Activated CD4-positive, alpha-beta T cell treated with anti-CD3 and anti-CD28 coated beads, Interleukin-2, amount 10 ng/mL, durations not matched to agents 24 days and 14 days (primary cell): ENCODE results near the gene SPATA21. TPM values are rescaled to one million over a fixed set of nuclear protein-coding genes. Genes with fewer than 3 reads are reported as not detected.
A peak's percentile ranks its signal among the peaks of the same experiment; 100 is the strongest.

Experiments
- DNase-seq: peaks from one replicate; pipeline ENCODE4 v3.0.0; 2022
- H3K27ac Mint-ChIP-seq: one replicate; pipeline ENCODE4 v1.8.0; 2022; ENCODE audit warnings: mild to moderate bottlenecking, mixed read lengths
- H3K27me3 Mint-ChIP-seq: one replicate; pipeline ENCODE4 v1.8.0; 2022; ENCODE audit warnings: mixed read lengths
- H3K36me3 Mint-ChIP-seq: one replicate; pipeline ENCODE4 v1.8.0; 2022; ENCODE audit warnings: low read depth, mild to moderate bottlenecking, mixed read lengths
- H3K4me1 Mint-ChIP-seq: one replicate; pipeline ENCODE4 v1.8.0; 2021; ENCODE audit warnings: mixed read lengths
- H3K4me3 Mint-ChIP-seq: one replicate; pipeline ENCODE4 v1.8.0; 2022; ENCODE audit warnings: mild to moderate bottlenecking, moderate library complexity, mixed read lengths
- H3K9me3 Mint-ChIP-seq: one replicate; pipeline ENCODE4 v1.8.0; 2021; ENCODE audit warnings: mixed read lengths
- intact Hi-C: fragments of 100-400 bp; cut with micrococcal nuclease; formaldehyde crosslinking; loops from one replicate; pipeline ENCODE4 v1.15.1; 2023
- total RNA-seq: library from RNA; stranded (reverse); gene quantifications from 2 replicates; pipeline ENCODE4 v1.2.3, GENCODE V29; 2022

SPATA21 gene
- total RNA-seq, 1 donor from 2014 or later: not detected

- H3K9me3 Mint-ChIP-seq: peaks cover 4% of the 10 kb centered on the region
- intact Hi-C loops: no loop called here
- H3K27me3 Mint-ChIP-seq: no peaks in the 10 kb centered on the region
- peaks cover 34% of the 10 kb centered on the region for H3K4me1 Mint-ChIP-seq
- H3K27ac Mint-ChIP-seq: no peak overlapping the region
- H3K4me3 Mint-ChIP-seq: no peak overlapping the region
- DNase-seq: no peak
- no peaks in the 10 kb centered on the region for H3K36me3 Mint-ChIP-seq
Measured at GRCh38 chr1:16422041-16422440, 15.2 kb downstream of the SPATA21 start.

- no peaks in the 10 kb centered on the region for H3K36me3 Mint-ChIP-seq
- DNase-seq: no peak
- H3K27me3 Mint-ChIP-seq: no peaks in the 10 kb centered on the region
- intact Hi-C loops: loop anchor here (1.0 to 2.0 kb wide), 2 partner anchors 19 to 54 kb away; partner anchors contain the start of genes NECAP2 and SZRD1
- H3K4me1 Mint-ChIP-seq: peaks cover 34% of the 10 kb centered on the region
- peak overlapping the region; percentile 85 for H3K27ac Mint-ChIP-seq
- H3K4me3 Mint-ChIP-seq: peak overlapping the region; percentile 68
- peaks cover 4% of the 10 kb centered on the region for H3K9me3 Mint-ChIP-seq
Measured at GRCh38 chr1:16421201-16421600, 16.0 kb downstream of the SPATA21 start.

GRCh38 chr1:16420424-16421118, 16.7 kb downstream of the SPATA21 start:
- Mint-ChIP-seq H3K27ac (peak overlapping the region; percentile 85), H3K36me3 (no peaks in the 10 kb centered on the region), H3K4me1 (peaks cover 34% of the 10 kb centered on the region), H3K9me3 (peaks cover 4% of the 10 kb centered on the region), H3K4me3 (peak overlapping the region; percentile 68), H3K27me3 (no peaks in the 10 kb centered on the region)
- DNase-seq: peak; percentile 90
- intact Hi-C loops: loop anchor here (1.0 to 2.0 kb wide), 2 partner anchors 20 to 54 kb away; partner anchors contain the start of genes NECAP2 and SZRD1

- H3K4me1 Mint-ChIP-seq: peaks cover 34% of the 10 kb centered on the region
- no peaks in the 10 kb centered on the region for H3K27me3 Mint-ChIP-seq
- H3K9me3 Mint-ChIP-seq: peaks cover 4% of the 10 kb centered on the region
- H3K36me3 Mint-ChIP-seq: no peaks in the 10 kb centered on the region
- H3K27ac Mint-ChIP-seq: peak overlapping the region; percentile 84
- H3K4me3 Mint-ChIP-seq: peak overlapping the region; percentile 17
- no peak for DNase-seq
- intact Hi-C loops: no loop called here
Measured at GRCh38 chr1:16418823-16419425, 18.3 kb downstream of the SPATA21 start.

- Mint-ChIP-seq H3K27ac (no peak overlapping the region), H3K4me1 (peaks cover 6% of the 10 kb centered on the region), H3K4me3 (no peak overlapping the region), H3K9me3 (no peaks in the 10 kb centered on the region), H3K36me3 (no peaks in the 10 kb centered on the region), H3K27me3 (peaks cover 6% of the 10 kb centered on the region)
- DNase-seq: no peak
- intact Hi-C loops: no loop called here
Measured at GRCh38 chr1:16413191-16413590, 24.0 kb downstream of the SPATA21 start.

- H3K4me1 Mint-ChIP-seq: peaks cover 4% of the 10 kb centered on the region
- no peaks in the 10 kb centered on the region for H3K36me3 Mint-ChIP-seq
- no peak overlapping the region for H3K27ac Mint-ChIP-seq
- peaks cover 6% of the 10 kb centered on the region for H3K27me3 Mint-ChIP-seq
- intact Hi-C loops: no loop called here
- no peak for DNase-seq
- no peaks in the 10 kb centered on the region for H3K9me3 Mint-ChIP-seq
- H3K4me3 Mint-ChIP-seq: no peak overlapping the region
Measured at GRCh38 chr1:16410803-16411202, 26.4 kb downstream of the SPATA21 start.

- no peak for DNase-seq
- Mint-ChIP-seq H3K36me3 (no peaks in the 10 kb centered on the region), H3K4me1 (peaks cover 4% of the 10 kb centered on the region), H3K9me3 (no peaks in the 10 kb centered on the region), H3K27ac (no peak overlapping the region), H3K4me3 (no peak overlapping the region), H3K27me3 (peaks cover 6% of the 10 kb centered on the region)
- intact Hi-C loops: no loop called here
Measured at GRCh38 chr1:16409536-16410152, 27.6 kb downstream of the SPATA21 start.

- H3K4me3 Mint-ChIP-seq: no peak overlapping the region
- intact Hi-C loops: no loop called here
- H3K9me3 Mint-ChIP-seq: no peaks in the 10 kb centered on the region
- peaks cover 1% of the 10 kb centered on the region for H3K36me3 Mint-ChIP-seq
- H3K27me3 Mint-ChIP-seq: peaks cover 2% of the 10 kb centered on the region
- no peak for DNase-seq
- H3K4me1 Mint-ChIP-seq: peaks cover 3% of the 10 kb centered on the region
- H3K27ac Mint-ChIP-seq: no peak overlapping the region
Measured at GRCh38 chr1:16406868-16407267, 30.4 kb downstream of the SPATA21 start.

- no peak for DNase-seq
- no peaks in the 10 kb centered on the region for H3K9me3 Mint-ChIP-seq
- peaks cover 3% of the 10 kb centered on the region for H3K4me1 Mint-ChIP-seq
- intact Hi-C loops: no loop called here
- H3K4me3 Mint-ChIP-seq: no peak overlapping the region
- no peak overlapping the region for H3K27ac Mint-ChIP-seq
- H3K36me3 Mint-ChIP-seq: peaks cover 4% of the 10 kb centered on the region
- peaks cover 2% of the 10 kb centered on the region for H3K27me3 Mint-ChIP-seq
Measured at GRCh38 chr1:16405441-16405840, 31.8 kb downstream of the SPATA21 start.

- intact Hi-C loops: no loop called here
- H3K36me3 Mint-ChIP-seq: peaks cover 17% of the 10 kb centered on the region
- no peak overlapping the region for H3K4me3 Mint-ChIP-seq
- H3K4me1 Mint-ChIP-seq: peaks cover 5% of the 10 kb centered on the region
- H3K27ac Mint-ChIP-seq: no peak overlapping the region
- no peaks in the 10 kb centered on the region for H3K27me3 Mint-ChIP-seq
- DNase-seq: no peak
- no peaks in the 10 kb centered on the region for H3K9me3 Mint-ChIP-seq
Measured at GRCh38 chr1:16402742-16403141, 34.5 kb downstream of the SPATA21 start.

- Mint-ChIP-seq H3K4me1 (peaks cover 19% of the 10 kb centered on the region), H3K9me3 (no peaks in the 10 kb centered on the region), H3K27ac (peak overlapping the region; percentile 41), H3K27me3 (no peaks in the 10 kb centered on the region), H3K36me3 (peaks cover 44% of the 10 kb centered on the region), H3K4me3 (no peak overlapping the region)
- DNase-seq: no peak
- intact Hi-C loops: no loop called here
Measured at GRCh38 chr1:16398371-16398953, 38.8 kb downstream of the SPATA21 start.

GRCh38 chr1:16397120-16397519, 40.1 kb downstream of the SPATA21 start:
- H3K9me3 Mint-ChIP-seq: no peaks in the 10 kb centered on the region
- H3K4me3 Mint-ChIP-seq: no peak overlapping the region
- peak overlapping the region; percentile 62 for H3K27ac Mint-ChIP-seq
- intact Hi-C loops: no loop called here
- no peak for DNase-seq
- H3K4me1 Mint-ChIP-seq: peaks cover 26% of the 10 kb centered on the region
- H3K27me3 Mint-ChIP-seq: no peaks in the 10 kb centered on the region
- H3K36me3 Mint-ChIP-seq: peaks cover 49% of the 10 kb centered on the region

GRCh38 chr1:16396591-16396990, 40.6 kb downstream of the SPATA21 start:
- no peak for DNase-seq
- intact Hi-C loops: no loop called here
- Mint-ChIP-seq H3K27me3 (no peaks in the 10 kb centered on the region), H3K9me3 (no peaks in the 10 kb centered on the region), H3K4me1 (peaks cover 30% of the 10 kb centered on the region), H3K36me3 (peaks cover 49% of the 10 kb centered on the region), H3K27ac (peak overlapping the region; percentile 62), H3K4me3 (no peak overlapping the region)

GRCh38 chr1:16394977-16395376, 42.2 kb downstream of the SPATA21 start:
- Mint-ChIP-seq H3K9me3 (no peaks in the 10 kb centered on the region), H3K27me3 (no peaks in the 10 kb centered on the region), H3K36me3 (peaks cover 47% of the 10 kb centered on the region), H3K4me1 (peaks cover 45% of the 10 kb centered on the region), H3K4me3 (no peak overlapping the region), H3K27ac (no peak overlapping the region)
- intact Hi-C loops: no loop called here
- DNase-seq: no peak
